WTC11 (cell line): ENCODE results near the gene SLC16A7.

Experiments used
- ATF1 ChIP-seq: sonication (generic); formaldehyde crosslinking; IDR thresholded peaks from 2 replicates; pipeline ENCODE4 v1.8.1; 2023; ENCODE audit warnings: mild to moderate bottlenecking, moderate library complexity, missing genetic modification reagents
- ESRRA ChIP-seq: sonication (generic); formaldehyde crosslinking; IDR thresholded peaks from 2 replicates; pipeline ENCODE4 v1.8.1; 2022; ENCODE audit warnings: mild to moderate bottlenecking, missing genetic modification reagents, borderline replicate concordance
- GRHL2 ChIP-seq: fragments of 250-450 bp; sonication (Bioruptor Pico); IDR thresholded peaks from 2 replicates; pipeline ENCODE4 v1.8.0; 2022; ENCODE audit warnings: mild to moderate bottlenecking, moderate library complexity; ENCODE audit not compliant: insufficient replicate concordance, severe bottlenecking
- NFE2L1 ChIP-seq: sonication (generic); formaldehyde crosslinking; IDR thresholded peaks from 2 replicates; pipeline ENCODE4 v1.8.1; 2023; ENCODE audit warnings: missing genetic modification reagents
- SMAD4 ChIP-seq: sonication (generic); formaldehyde crosslinking; IDR thresholded peaks from 2 replicates; pipeline ENCODE4 v1.8.0; 2022; ENCODE audit warnings: mild to moderate bottlenecking, missing genetic modification reagents
- TCF7 ChIP-seq: sonication (generic); formaldehyde crosslinking; IDR thresholded peaks from 2 replicates; pipeline ENCODE4 v1.8.0; 2022; ENCODE audit warnings: mild to moderate bottlenecking, low read depth, missing genetic modification reagents, moderate library complexity
- TF ChIP-seq, protein P1 (sequence below): sonication (generic); formaldehyde crosslinking; IDR thresholded peaks from 2 replicates; pipeline ENCODE4 v1.8.1; 2022; ENCODE audit warnings: low read depth, missing genetic modification reagents, borderline replicate concordance
- TF ChIP-seq, protein P2 (sequence below): sonication (generic); formaldehyde crosslinking; IDR thresholded peaks from 2 replicates; pipeline ENCODE4 v1.8.0; 2022; ENCODE audit warnings: mild to moderate bottlenecking, missing genetic modification reagents
- TF ChIP-seq, protein P3 (sequence below): fragments of 200-600 bp; IDR thresholded peaks from 2 replicates; pipeline ENCODE4 v1.8.0; 2022; ENCODE audit warnings: antibody characterized with exemption
- TF ChIP-seq, protein P4 (sequence below): sonication (generic); formaldehyde crosslinking; conservative IDR thresholded peaks from 2 replicates; pipeline ENCODE4 v1.8.1; 2022; ENCODE audit warnings: mild to moderate bottlenecking, missing genetic modification reagents
- TF ChIP-seq, protein P5 (sequence below): sonication (generic); formaldehyde crosslinking; IDR thresholded peaks from 2 replicates; pipeline ENCODE4 v1.8.0; 2022; ENCODE audit warnings: mild to moderate bottlenecking, missing genetic modification reagents
- TF ChIP-seq, protein P6 (sequence below): fragments of 250-450 bp; sonication (Bioruptor Pico); conservative IDR thresholded peaks from 2 replicates; pipeline ENCODE4 v1.9.0; 2021; ENCODE audit warnings: mild to moderate bottlenecking
- TF ChIP-seq, protein P7 (sequence below): sonication (generic); formaldehyde crosslinking; IDR thresholded peaks from 2 replicates; pipeline ENCODE4 v1.8.0; 2022; ENCODE audit warnings: mild to moderate bottlenecking, missing genetic modification reagents
- TF ChIP-seq, protein P8 (sequence below): sonication (generic); formaldehyde crosslinking; IDR thresholded peaks from 2 replicates; pipeline ENCODE4 v1.8.0; 2022; ENCODE audit warnings: mild to moderate bottlenecking, missing genetic modification reagents

DNA sequence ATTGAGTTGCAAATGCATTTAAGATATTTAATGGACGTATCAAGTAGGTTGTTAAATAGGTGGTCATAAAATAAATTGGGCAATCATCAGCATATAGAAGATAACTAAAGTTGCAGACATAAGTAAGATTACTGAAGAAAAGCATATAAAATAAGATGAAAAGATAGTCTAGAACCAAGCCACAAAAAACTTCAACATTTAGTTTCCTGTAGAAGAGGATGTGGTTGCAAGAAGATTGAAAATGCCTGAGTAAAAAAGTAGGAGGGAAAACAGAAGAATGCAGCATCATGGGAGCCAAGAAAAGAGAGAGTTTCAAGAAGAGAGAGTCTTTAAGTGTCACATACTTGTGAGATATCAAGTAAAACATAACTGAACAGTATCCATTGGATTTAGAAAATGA lies 17.6 kb upstream of the SLC16A7 start:
- TF ChIP-seq, protein P1, sequence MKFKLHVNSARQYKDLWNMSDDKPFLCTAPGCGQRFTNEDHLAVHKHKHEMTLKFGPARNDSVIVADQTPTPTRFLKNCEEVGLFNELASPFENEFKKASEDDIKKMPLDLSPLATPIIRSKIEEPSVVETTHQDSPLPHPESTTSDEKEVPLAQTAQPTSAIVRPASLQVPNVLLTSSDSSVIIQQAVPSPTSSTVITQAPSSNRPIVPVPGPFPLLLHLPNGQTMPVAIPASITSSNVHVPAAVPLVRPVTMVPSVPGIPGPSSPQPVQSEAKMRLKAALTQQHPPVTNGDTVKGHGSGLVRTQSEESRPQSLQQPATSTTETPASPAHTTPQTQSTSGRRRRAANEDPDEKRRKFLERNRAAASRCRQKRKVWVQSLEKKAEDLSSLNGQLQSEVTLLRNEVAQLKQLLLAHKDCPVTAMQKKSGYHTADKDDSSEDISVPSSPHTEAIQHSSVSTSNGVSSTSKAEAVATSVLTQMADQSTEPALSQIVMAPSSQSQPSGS (CRISPR knock-in tag), result no peak
- TF ChIP-seq SMAD4 (CRISPR knock-in tag) (no peak), GRHL2 (no peak), ATF1 (CRISPR knock-in tag) (no peak), ESRRA (no peak), NFE2L1 (CRISPR knock-in tag) (no peak), TCF7 (CRISPR knock-in tag) (no peak)
- TF ChIP-seq, protein P2, sequence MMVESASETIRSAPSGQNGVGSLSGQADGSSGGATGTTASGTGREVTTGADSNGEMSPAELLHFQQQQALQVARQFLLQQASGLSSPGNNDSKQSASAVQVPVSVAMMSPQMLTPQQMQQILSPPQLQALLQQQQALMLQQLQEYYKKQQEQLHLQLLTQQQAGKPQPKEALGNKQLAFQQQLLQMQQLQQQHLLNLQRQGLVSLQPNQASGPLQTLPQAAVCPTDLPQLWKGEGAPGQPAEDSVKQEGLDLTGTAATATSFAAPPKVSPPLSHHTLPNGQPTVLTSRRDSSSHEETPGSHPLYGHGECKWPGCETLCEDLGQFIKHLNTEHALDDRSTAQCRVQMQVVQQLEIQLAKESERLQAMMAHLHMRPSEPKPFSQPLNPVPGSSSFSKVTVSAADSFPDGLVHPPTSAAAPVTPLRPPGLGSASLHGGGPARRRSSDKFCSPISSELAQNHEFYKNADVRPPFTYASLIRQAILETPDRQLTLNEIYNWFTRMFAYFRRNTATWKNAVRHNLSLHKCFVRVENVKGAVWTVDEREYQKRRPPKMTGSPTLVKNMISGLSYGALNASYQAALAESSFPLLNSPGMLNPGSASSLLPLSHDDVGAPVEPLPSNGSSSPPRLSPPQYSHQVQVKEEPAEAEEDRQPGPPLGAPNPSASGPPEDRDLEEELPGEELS, result no peak
- TF ChIP-seq, protein P3, sequence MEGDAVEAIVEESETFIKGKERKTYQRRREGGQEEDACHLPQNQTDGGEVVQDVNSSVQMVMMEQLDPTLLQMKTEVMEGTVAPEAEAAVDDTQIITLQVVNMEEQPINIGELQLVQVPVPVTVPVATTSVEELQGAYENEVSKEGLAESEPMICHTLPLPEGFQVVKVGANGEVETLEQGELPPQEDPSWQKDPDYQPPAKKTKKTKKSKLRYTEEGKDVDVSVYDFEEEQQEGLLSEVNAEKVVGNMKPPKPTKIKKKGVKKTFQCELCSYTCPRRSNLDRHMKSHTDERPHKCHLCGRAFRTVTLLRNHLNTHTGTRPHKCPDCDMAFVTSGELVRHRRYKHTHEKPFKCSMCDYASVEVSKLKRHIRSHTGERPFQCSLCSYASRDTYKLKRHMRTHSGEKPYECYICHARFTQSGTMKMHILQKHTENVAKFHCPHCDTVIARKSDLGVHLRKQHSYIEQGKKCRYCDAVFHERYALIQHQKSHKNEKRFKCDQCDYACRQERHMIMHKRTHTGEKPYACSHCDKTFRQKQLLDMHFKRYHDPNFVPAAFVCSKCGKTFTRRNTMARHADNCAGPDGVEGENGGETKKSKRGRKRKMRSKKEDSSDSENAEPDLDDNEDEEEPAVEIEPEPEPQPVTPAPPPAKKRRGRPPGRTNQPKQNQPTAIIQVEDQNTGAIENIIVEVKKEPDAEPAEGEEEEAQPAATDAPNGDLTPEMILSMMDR, result no peak
- TF ChIP-seq, protein P4, sequence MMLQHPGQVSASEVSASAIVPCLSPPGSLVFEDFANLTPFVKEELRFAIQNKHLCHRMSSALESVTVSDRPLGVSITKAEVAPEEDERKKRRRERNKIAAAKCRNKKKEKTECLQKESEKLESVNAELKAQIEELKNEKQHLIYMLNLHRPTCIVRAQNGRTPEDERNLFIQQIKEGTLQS, result no peak
- TF ChIP-seq, protein P5, sequence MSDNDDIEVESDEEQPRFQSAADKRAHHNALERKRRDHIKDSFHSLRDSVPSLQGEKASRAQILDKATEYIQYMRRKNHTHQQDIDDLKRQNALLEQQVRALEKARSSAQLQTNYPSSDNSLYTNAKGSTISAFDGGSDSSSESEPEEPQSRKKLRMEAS (CRISPR knock-in tag), result no peak
- TF ChIP-seq, protein P6, sequence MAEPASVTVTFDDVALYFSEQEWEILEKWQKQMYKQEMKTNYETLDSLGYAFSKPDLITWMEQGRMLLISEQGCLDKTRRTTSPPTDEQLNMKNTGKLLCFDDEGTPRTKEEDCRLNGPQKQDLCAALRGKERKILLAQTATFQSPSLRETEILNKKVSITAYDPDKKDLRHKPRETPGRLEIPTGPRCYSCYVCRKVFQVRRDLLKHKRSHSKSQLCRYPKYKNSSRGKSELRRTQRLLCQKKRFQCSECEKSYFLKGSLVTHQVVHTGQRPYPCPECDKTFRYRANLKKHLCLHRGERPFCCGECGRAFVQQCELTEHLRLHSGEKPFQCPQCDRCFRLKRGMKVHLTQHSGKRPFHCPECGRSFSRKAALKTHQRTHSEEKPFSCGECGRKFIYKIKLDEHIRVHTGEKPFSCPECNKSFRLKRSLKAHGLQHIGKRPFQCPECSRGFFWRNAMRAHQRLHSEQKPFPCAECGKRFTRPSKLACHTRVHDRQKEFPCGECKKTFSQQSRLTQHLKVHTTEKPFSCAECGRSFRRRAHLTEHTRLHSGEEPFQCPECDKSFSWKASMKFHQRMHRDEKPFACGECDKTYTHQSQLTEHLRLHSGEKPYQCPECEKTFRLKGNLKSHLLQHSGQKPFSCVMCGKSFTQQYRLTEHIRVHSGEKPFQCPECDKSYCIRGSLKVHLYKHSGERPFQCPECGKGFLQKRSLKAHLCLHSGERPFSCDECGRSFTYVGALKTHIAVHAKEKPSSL (CRISPR knock-in tag), result no peak
- TF ChIP-seq, protein P7, sequence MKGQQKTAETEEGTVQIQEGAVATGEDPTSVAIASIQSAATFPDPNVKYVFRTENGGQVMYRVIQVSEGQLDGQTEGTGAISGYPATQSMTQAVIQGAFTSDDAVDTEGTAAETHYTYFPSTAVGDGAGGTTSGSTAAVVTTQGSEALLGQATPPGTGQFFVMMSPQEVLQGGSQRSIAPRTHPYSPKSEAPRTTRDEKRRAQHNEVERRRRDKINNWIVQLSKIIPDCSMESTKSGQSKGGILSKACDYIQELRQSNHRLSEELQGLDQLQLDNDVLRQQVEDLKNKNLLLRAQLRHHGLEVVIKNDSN (CRISPR knock-in tag), result no peak
- TF ChIP-seq, protein P8, sequence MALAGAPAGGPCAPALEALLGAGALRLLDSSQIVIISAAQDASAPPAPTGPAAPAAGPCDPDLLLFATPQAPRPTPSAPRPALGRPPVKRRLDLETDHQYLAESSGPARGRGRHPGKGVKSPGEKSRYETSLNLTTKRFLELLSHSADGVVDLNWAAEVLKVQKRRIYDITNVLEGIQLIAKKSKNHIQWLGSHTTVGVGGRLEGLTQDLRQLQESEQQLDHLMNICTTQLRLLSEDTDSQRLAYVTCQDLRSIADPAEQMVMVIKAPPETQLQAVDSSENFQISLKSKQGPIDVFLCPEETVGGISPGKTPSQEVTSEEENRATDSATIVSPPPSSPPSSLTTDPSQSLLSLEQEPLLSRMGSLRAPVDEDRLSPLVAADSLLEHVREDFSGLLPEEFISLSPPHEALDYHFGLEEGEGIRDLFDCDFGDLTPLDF (CRISPR knock-in tag), result no peak
